Fibroblast of skin of back (primary cell): ENCODE results near the gene TFAP2E.

Experiments used
- DNase-seq: peaks from one replicate; pipeline ENCODE4 v3.0.0-alpha.2; 2013

Gene TFAP2E

GRCh38 chr1:35557611-35558373 is 15.3 kb upstream of the TFAP2E start, which contains the start of gene NCDN:
Gene NCDN, plus strand, starts transcription at chr1:35557799. Its CDS starts 392 bp downstream, at chr1:35558191.
- peak; percentile 97 for DNase-seq

- no peak for DNase-seq
Measured at GRCh38 chr1:35558374-35559316, 14.5 kb upstream of the TFAP2E start.

- DNase-seq = no peak
Measured at GRCh38 chr1:35559317-35559944, 13.7 kb upstream of the TFAP2E start.

GRCh38 chr1:35560256-35561225 is 12.6 kb upstream of the TFAP2E start:
- DNase-seq = no peak

- DNase-seq = no peak
Measured at GRCh38 chr1:35561297-35561971, 11.7 kb upstream of the TFAP2E start.

GRCh38 chr1:35561972-35562680 is 11.0 kb upstream of the TFAP2E start:
- DNase-seq = no peak

GRCh38 chr1:35563166-35563565 is 9.9 kb upstream of the TFAP2E start:
- DNase-seq = no peak

- peak; percentile 70 for DNase-seq
Measured at GRCh38 chr1:35564037-35564883, 8.9 kb upstream of the TFAP2E start.

GRCh38 chr1:35564884-35565741 is 8.0 kb upstream of the TFAP2E start:
- DNase-seq = no peak

- DNase-seq = no peak
Measured at GRCh38 chr1:35565742-35566133, 7.4 kb upstream of the TFAP2E start.

GRCh38 chr1:35567947-35568558 is 5.1 kb upstream of the TFAP2E start:
- no peak for DNase-seq

GRCh38 chr1:35568975-35569395 is 4.1 kb upstream of the TFAP2E start:
- DNase-seq = peak; percentile 59

GRCh38 chr1:35569936-35570335 is 3.2 kb upstream of the TFAP2E start:
- DNase-seq = no peak

GRCh38 chr1:35570589-35571137 is 2.5 kb upstream of the TFAP2E start:
- DNase-seq = no peak

GRCh38 chr1:35571263-35571662 is 1.9 kb upstream of the TFAP2E start:
- DNase-seq = no peak

- DNase-seq = no peak
Measured at GRCh38 chr1:35572296-35572695, 818 bp upstream of the TFAP2E start.

- DNase-seq = no peak
Measured at GRCh38 chr1:35574125-35574654, 1.1 kb downstream of the TFAP2E start.
